GM12875 (cell line): ENCODE data around the gene FOXL2.

Experiments
- H3K4me3 ChIP-seq: one replicate; pipeline ENCODE4 v1.5.1; 2011; ENCODE audit warnings: low read depth, low read length, control low read depth
- TF ChIP-seq, protein P1 (sequence below): IDR thresholded peaks from 2 replicates; pipeline ENCODE4 v1.5.1; 2011; ENCODE audit warnings: low read depth, mild to moderate bottlenecking, control low read depth, inconsistent platforms, low read length, moderate library complexity, borderline replicate concordance; ENCODE audit not compliant: insufficient read depth

FOXL2 gene

DNA sequence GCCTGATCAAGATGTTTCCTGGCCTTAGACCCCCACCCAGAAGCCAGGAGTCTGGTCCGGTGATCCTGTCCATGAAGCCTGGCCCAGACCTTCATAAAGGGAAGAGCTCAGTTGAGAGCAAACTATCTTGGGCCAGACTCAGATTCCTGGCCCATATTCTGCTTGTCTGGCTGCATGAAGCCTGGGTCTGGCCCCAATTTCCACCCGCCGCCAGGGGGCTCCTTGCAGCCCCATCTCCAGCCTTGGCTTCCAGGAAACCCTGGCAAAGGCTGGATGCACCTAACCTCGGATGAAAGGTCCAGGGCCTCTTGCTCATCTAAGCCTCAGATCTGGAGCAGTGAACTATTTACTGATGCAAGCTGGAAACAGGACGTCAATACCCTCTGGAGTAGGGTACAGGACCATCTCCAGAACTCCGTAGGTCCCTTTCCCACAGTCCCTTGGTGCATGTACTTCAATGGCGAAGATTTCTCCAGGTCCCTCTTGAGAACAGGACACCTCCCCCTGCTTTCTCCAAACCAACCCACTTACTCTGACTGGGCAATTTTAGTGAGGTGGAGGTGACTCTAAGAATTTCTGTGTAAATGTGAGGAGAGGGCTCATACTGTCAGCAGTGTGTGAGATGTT is 5.6 kb downstream of the FOXL2 start:
- TF ChIP-seq, protein P1, sequence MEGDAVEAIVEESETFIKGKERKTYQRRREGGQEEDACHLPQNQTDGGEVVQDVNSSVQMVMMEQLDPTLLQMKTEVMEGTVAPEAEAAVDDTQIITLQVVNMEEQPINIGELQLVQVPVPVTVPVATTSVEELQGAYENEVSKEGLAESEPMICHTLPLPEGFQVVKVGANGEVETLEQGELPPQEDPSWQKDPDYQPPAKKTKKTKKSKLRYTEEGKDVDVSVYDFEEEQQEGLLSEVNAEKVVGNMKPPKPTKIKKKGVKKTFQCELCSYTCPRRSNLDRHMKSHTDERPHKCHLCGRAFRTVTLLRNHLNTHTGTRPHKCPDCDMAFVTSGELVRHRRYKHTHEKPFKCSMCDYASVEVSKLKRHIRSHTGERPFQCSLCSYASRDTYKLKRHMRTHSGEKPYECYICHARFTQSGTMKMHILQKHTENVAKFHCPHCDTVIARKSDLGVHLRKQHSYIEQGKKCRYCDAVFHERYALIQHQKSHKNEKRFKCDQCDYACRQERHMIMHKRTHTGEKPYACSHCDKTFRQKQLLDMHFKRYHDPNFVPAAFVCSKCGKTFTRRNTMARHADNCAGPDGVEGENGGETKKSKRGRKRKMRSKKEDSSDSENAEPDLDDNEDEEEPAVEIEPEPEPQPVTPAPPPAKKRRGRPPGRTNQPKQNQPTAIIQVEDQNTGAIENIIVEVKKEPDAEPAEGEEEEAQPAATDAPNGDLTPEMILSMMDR: peak; percentile 75
- no peak overlapping the region for H3K4me3 ChIP-seq

DNA sequence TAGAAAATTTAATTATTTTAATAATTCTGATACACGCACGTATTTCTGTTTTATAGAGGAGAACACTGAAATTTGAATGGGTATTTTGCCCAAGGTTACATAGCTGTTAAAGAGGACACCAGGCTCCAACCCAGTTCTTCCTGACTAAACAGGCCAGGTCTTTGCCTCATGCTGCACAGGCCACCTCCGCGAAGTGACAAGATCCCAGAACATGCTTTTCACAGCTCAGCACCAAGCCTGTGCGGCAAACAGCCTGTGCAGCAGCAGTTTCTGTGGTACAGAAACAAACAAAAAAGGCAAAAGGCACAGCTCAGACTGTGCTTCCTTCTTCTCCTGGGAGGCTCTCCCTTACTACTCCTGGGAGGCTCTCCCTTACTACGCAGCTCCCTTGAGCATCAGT is 6.5 kb downstream of the FOXL2 start:
- TF ChIP-seq, protein P1: no peak
- H3K4me3 ChIP-seq: no peak overlapping the region

DNA sequence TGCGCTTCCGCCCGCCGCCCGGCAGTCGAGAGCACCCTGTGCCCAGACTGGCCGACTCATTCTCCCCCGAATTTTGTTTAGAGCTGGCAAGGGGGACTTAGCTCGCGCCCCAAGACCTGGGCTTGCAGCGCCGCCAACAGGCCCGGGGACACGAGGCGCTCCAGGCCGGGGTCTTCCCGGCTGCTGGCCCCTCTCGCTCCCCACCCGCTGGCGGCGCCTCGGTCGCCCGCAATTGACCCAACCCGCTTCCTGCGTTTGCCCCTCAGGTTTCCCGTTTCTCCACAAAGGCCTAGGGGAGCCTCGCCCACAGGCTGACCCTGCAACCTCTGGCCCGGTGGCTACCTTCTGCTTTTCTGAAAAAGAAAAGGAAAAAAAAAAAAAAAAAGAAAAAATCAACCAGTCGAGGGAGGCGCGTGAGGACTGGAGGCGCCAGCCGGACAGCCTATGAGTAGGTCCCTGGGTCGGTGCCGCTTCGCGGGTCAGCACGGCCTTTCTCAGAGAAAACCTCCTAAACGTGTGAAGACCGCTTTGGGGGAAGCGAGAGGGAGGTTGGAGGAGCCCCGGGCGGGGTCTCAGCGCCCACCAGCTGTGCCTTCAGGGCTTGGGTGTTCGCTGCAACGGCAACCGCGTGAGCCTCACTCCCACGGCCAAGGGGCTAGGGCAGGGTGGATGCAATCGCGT is 7.2 kb downstream of the FOXL2 start:
- TF ChIP-seq, protein P1: peak; percentile 25; the same call in 1 of the 2 replicates
- H3K4me3 ChIP-seq: no peak overlapping the region

DNA sequence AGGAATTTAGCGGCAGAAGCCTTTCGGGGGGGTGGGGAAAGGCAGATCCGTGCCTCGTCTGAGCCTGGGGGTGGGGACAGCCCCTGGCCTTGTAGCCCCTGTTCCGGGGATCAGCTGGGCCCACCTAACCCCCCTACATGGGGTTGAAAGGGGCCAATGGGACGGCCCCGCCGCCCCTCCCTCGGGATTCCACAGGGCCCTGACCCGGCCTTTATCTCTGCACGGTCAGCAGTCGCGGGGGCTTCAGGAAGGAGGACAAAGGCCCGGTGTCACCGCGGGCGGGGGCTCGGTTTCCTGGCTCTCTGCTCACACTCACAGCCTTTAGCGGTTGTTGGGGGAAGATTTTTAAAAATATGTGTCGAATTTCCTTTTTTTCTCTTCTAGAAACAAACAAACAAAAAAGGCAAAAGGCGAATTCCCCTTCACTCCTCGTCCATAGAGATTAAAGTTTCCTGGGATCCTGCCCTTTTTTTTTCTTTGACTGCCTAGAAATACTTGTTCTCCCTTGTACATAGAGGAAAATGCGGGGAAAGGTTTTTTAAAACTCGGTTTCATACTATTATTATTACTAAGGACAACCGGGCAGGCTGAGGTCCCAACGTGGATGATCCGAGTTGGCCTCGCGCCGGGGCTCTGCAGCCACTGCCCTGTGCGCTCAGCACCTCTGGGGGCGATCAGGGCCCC is 7.9 kb downstream of the FOXL2 start:
- TF ChIP-seq, protein P1: no peak

DNA sequence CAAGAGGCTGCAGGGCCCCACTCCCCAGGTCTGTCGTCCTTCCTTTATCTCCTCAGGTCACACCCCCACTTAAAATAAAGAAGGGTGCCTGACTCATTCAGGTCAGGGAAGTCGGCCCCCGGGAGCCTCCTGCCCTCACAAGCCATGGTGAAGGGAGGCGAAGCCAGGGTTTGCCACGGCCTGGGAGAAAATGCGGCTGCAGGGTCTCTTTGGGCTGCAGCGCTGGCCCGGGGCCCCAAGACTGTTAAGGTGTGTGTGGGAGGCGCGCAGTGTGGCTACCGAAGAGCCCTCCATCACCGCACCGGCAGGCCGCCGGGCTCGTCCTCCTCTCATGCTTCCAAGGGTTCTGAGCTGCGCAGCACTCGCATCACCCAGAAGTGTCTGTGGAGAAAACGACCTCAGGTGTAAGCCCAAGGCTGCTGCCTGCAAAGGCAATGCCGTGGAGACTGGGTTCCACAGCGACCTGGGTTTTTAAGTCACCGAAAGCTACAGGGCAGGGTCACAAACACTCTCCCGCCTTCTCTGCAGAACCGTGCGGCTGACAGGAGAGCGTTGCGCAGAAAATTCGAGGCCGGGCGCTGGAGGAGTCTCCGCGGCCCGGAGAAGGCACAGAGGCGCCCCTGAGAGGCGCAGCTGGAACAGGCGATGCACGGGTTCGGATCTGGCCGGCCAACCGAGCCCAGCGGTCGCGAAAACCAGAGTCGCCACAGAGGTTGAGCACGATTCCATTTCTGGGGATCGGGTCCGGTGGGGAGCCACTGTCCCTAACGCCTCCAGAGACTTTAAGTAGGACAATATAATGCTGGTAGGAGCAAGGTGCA is 8.7 kb downstream of the FOXL2 start:
- TF ChIP-seq, protein P1: no peak
- H3K4me3 ChIP-seq: no peak overlapping the region

More for the DNA sequence above, 7.9 kb downstream of the FOXL2 start:
- H3K4me3 ChIP-seq: no peak overlapping the region

DNA sequence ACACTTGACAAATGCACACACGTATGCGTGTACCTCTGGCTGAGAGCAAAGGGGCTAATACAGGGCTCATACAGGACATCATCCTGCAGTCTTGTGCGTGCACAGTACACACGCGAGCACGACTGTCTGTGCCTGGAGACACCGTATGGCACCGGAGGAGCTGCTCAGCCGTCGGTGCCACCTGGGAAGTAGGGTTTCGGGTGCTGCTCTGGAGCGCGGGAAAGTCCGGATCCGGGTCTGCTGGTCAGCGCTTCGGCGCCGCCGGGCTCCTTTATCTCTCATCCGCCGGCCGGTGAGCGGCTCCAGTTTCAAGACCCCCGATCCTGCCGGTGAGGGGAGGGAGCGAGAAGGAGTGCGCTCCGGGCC is 9.3 kb downstream of the FOXL2 start:
- TF ChIP-seq, protein P1: no peak
- no peak overlapping the region for H3K4me3 ChIP-seq
